Measurements from ENCODE around the gene LRCOL1.

Gene LRCOL1

GRCh38 chr12:132571598-132571997, 38.8 kb downstream of the LRCOL1 start:
- TF ChIP-seq CTCF (conservative IDR thresholded peaks at IDR 0.05), result no peak
- H3K27ac ChIP-seq, result no peak overlapping the region

- H3K27ac ChIP-seq, result no peak overlapping the region
- TF ChIP-seq CTCF (conservative IDR thresholded peaks at IDR 0.05), result no peak
These were observed 39.3 kb downstream of the LRCOL1 start for GRCh38 chr12:132571051-132571450.

- no peak overlapping the region for H3K27ac ChIP-seq
- no peak for TF ChIP-seq CTCF (conservative IDR thresholded peaks at IDR 0.05)
These were observed 39.7 kb downstream of the LRCOL1 start for GRCh38 chr12:132570635-132571034.

GRCh38 chr12:132569856-132570480, 40.4 kb downstream of the LRCOL1 start:
- no peak for TF ChIP-seq CTCF (conservative IDR thresholded peaks at IDR 0.05)
- no peak overlapping the region for H3K27ac ChIP-seq

- TF ChIP-seq CTCF (conservative IDR thresholded peaks at IDR 0.05), result no peak
- H3K27ac ChIP-seq, result no peak overlapping the region
These were observed 41.4 kb downstream of the LRCOL1 start for GRCh38 chr12:132568826-132569480.

- no peak for TF ChIP-seq CTCF (conservative IDR thresholded peaks at IDR 0.05)
- no peak overlapping the region for H3K27ac ChIP-seq
These were observed 42.1 kb downstream of the LRCOL1 start for GRCh38 chr12:132568301-132568700.

- H3K27ac ChIP-seq, result no peak overlapping the region
- no peak for TF ChIP-seq CTCF (conservative IDR thresholded peaks at IDR 0.05)
These were observed 43.8 kb downstream of the LRCOL1 start for GRCh38 chr12:132566516-132567131.
